Measurements from ENCODE around the gene PKMYT1.

PKMYT1 gene

DNA sequence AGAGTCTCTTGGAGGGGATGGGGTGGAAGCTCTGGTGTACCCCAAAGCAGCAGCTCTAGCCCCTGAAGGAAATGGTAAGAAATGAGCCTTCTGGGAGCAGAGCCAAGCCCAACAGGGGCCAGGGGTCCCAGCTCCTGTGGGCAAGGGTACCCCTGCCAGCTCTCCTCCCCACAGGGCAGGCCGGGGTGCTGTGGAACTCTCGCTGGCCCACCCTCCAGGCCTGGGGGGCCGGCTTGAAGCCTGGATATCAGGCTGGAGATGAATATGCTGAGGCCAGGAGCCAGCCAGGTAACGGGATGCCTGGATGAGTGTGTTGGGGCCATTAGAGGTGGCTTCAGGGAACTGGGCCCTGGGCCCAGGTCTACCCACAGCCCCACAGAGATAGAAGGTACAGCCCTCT is 20.3 kb upstream of the PKMYT1 start:
- DNase-seq: no peak

DNA sequence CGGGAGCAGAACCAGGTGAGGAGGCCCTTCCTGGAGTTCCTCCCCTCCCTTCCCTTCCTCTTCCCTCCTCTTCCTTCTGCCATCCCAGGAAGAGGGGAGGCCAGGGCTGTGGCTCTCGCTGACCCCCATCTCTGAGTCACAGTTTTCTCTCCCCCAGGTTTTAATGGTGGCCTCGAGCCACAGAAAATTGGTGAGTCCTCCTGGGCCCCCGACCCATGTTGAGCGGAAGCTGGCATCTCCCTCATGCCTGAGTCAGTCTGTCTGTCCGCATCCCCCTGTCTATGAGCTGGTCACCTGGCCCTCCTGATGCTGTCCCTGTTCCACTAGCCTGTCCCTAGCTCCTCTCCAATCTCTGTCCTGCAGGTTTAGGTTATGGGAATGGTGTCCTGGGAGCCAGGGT is 19.7 kb upstream of the PKMYT1 start:
- no peak for DNase-seq

DNA sequence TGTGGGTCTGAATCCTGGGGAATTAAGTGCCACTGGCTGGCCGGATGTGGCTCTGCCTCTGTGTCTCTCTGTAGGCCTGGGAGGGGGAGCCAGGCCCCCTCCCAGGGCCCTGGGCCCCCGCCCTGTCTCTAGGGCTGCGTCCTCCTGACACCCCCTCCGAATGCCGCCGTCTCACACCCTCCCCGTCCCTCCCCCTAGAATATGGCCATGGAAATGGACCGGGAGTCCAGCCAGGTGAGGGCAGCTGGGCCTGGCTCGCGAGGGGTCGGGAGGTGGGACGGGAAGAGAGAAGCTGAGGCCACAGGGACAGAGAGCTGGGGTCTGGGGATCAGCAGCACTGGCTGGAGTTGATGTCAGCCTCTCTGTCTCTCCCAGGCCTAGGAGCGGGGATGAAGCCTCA is 16.1 kb upstream of the PKMYT1 start:
- DNase-seq: no peak

DNA sequence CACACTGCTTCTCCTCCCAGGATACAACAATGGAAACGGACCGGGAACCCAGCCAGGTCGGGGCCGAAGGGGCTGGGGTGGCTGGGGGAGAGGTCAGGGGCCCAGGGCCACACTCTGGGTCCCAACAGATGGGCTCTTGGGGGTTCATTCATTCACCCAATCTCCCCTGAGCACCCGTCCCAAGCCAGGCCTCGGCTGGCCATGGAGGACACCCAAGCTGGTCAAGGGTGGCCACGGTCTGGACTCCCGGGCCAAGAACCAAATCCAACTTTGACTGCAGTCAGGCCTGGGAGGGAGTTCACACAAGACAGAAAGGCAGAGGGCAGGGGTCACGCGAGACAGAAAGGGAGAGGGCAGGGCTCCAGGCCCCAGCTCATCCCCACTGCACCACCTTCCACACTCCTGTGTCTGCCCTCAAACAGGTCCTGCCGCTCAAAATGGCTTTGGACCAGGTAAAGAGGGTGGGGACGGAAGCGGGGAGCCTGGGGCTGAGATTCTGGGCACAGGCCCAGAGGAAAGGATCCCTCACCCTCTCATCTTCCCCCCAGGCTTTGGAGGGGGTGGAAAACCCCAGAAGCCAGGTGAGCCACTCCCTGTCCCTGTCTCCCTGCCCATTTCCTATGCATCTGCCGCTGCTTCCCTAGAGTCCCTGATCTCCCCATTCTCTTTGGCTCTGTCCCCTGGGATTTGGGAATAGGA is 12.3 kb upstream of the PKMYT1 start:
- DNase-seq: no peak

DNA sequence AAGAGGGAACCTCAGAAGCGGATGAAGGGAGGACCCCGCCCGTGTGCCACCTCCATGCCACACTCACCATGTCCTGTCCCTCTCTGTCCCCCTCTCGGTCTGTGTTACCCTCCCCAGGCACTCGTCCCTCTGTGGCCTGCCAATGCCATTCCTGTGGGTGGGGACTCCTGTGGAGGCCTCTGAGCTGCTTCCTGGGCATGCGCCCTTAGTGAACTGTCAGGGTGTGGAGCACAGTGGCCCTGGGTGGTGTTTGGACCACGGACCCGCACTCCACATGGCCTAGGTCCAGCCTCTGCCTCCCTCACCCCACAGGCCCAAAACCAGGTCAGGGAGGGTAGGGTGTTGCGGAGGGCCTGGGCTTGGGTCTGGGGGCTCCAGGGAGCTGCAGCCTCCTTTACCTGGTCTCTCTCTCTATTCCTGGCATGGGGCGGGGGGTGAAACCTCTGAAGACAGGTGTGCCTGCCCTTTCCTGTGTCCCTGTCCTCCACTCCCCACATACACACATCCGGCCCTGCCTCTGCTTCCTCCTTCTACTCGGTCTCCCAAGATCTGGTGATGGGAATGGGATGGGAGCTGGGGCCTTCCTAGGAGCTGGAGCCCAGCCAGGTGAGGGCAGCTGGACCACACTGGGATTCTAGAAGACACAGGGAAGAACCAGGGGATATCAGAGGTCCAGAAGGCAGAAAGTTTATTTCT is 11.5 kb upstream of the PKMYT1 start:
- no peak for DNase-seq

DNA sequence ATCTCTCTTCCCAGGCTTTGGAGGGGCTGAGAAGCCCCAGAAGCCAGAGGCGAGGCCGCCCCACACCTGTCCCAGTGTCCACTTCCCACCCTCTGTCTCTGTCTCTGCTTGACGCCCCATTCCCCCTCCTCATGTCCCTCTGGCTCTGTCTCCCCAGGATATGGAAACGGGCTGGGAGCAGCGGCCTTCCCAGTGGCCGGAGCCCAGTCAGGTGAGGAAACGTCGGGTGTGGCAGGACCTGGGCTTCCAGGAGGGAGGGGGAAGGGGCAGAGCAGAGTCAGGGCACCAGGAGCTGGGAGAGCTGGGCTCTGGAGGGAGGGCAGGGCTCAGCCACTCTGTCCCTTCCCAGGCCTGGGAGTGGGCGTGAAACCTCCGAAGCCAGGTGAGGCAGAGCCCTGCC is 10.6 kb upstream of the PKMYT1 start:
- DNase-seq: no peak

DNA sequence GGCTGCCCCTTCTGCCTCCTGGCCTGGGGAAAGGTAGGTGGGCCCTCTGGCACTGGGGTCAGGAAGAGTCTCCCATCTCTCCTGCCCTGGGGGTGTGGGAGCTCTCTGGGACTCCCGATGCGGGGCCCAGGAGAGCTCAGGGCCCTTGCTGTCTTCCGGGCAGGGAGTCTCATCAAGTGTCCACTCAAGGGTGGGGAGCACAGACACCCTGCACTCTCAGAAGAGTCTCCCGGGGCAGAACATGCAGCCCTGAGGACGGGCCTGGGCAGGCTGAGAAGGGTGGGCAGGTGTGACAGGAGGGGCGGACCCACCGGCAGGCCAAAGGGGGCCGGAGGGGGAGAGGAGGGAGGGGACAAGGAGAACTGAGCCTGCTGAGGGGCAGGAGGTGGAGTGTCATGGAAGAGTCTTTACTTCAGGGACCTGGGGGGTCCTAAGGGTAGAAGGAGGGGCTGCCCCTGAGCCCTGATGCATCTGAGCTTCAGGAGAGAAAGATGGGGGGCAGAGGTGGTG is 8.4 kb upstream of the PKMYT1 start:
- no peak for DNase-seq

DNA sequence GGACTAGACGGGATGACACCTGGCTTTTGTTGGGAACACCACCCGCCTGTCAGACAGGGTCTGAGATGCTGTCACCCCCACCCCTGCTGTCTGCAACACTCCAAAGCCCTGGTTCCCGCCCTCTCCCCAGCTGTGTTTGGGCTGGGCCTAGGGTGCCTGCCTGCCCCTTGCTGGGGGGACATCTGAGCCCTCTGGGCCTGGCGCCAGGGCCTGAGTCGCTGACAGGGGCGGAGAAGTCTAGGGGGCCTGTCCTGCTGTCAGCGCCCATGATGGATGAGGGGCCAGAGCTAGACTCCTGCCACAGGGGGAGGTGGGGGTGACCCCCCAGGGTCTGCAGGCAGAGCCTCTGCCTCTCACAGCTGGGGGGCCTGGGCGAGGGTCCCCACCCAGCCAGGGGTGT is 7.6 kb upstream of the PKMYT1 start:
- no peak for DNase-seq

DNA sequence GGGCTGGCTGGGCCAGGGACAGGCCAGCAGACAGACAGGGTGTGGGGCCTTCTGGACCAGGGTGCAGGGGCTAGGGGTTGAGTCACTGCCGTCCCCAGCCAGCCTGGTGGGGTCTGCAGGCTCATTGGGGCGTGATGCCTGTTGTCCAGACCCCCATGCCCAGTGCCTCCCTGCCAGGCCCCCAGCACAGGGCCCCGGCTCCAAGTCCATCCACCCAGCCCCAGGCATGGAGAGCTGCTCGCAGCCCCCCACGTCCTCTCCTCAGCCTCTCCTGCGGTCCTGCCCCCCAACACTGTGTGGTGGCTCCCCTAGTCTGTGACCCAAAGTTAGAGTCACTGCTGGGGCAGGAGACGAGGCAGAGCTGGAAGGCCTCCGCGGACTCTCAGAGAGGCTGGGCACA is 7.0 kb upstream of the PKMYT1 start:
- no peak for DNase-seq

DNA sequence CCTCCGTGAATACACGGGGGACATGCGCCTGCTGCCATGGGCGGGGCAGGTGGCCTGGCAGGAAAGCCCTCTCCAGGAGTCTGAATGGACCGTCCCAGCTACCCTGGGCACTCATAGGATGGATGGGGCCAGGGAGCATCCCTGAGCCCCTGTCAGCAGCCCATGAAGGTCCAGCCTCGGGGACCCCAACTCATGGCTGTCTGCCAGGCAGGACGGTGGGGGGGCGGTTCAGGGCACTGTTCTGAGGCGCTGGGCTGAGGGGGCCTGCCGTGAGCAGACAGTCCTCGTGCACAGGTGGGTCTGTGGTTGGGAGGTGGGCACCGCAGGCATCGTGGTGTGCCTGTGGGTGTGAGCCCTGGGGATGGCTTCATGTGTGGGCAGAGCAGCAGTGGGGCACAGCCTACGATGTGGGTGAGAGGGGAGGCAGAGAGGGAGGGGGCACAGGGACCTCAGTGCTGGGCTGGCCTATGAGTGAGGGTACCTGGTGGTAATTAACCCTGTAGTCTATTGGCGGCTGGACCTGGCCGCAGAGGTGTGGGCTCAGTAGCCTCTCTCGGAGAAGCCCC is 6.5 kb upstream of the PKMYT1 start:
- no peak for DNase-seq

DNA sequence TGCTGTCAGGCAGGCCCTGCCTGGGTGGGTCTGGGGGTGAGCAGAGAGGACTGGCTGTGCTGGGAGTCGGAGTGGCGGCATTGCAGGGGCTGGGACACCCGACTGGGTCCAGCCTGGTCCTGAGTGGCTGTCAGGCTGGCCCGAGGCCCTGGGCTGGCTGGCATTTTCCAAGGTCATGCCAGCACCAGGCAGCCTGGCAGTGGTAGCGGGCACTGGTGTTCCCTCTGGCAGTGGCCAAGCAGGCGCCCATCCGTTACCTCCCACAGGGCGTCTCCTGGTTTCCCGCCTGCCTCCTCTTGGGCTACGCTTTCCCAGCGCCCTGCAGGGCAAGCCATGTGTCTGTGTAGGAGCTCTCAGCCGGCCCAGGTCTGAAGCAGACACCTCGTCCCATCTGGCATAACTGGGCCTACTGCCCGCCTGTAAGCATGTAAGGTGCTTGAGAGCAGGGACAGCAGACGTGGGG is 5.7 kb upstream of the PKMYT1 start:
- peak in 5 of 58 donors; percentile 12 to 37 (median 15) for DNase-seq

DNA sequence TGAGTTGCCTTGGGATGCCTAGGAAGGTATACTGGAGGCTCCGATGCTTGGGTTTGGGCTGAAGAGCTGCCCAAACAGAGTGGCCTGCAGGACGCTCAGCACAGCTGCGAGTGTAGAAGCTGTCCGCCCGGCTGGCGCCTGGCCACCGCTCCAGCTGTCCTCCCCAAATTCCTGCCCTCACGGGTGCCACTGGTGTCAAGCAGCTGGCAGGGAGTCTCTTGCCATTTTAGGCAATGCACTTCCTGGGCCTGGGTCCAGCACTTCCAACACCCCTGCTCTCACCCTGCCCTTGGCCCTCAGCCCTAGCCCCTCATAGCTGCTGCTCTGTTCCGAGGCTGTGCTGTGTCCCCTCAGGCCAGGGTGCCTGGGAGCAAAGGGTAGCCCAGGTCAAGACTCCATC is 5.2 kb upstream of the PKMYT1 start:
- DNase-seq: no peak

DNA sequence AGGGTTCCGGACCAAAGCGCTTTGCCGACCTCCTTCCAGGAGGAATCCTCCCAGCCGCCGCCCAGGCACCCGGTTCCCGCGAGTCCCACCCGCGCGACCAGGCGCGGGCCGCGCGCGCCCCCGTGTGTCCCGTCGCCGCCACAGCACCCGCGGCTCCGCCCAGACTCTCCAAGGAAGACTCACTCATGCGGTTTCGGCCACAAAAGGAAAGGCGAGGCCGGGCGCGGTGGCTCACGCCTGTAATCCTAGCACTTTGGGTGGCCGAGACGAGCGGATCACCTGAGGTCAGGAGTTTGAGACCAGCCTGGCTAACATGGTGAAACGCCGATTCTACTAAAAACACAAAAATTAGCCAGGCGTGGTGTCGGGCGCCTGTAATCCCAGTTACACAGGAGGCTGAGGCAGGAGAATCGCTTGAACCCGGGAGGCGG is 3.5 kb upstream of the PKMYT1 start:
- peak in 54 of 58 donors; percentile 28 to 87 (median 63) for DNase-seq

DNA sequence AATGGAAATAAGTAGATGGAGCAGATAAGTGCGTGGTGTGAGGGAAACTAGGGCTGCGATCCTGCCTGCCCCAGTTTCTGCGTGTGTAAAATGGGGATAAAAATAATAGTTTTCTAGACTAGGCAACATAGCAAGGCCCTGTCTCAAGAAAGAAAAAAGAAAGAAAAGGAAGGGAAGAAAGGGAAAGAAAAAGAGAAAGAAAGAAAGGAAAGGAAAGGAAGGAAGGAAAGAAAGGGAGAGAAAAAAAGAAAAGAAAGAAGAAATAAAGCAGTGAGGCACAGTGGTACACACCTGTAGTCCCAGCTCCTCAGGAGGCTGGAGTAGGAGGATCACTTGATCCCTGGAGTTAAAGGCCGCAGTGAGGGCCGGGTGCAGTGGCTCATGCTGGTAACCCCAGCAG is 2.2 kb upstream of the PKMYT1 start:
- DNase-seq: no peak

DNA sequence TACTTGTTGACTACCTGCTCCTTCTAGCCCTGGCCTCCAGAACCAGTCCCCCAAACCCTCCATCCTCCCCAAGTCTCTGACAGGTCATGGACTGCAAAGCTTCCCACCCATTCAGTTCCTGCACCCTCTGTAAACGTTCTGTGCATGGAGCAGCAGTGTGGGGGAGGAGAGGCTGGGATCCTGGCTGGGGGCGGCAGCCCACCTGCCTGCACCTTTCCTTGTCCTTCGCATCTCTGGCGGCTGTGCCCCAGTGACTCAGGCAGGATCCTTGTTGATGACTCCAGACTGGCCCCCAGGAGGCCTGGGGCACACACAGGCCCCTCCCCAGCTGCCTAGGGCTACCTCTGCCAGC is 1.6 kb upstream of the PKMYT1 start:
- DNase-seq: no peak

DNA sequence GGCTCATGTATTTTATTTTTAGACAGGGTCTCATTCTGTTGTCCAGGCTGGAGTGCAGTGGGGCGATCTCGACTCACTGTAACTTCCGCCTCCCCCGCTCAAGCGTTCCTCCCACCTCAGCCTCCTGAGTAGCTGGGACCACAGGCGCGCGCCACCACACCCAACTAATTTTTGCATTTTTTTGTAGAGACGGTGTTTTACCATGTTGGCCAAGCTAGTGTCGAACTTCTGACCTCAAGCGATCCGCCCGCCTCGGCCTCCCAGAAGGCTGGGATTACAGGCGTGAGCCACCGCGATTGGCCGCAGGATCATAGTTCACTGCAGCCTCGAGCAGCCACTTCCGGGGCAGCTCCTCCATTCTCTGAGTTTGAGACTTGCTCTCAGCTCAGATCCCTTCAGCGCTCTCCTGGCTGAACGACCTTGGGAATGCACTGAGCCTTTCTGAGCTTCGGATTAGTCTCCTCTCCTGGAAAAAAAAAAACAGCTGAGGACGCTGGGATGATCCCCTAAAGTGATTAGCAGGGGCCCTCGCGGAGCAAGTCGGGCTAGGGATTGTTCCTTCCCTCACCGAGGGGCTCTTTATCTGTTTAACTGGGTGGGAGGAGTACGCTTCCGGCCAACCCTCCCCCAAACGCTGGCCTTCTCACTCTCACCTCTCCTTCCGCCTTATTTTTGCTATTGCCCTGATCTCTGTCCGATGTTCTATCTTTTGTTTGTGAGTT is 1.1 kb upstream of the PKMYT1 start:
- DNase-seq: no peak

DNA sequence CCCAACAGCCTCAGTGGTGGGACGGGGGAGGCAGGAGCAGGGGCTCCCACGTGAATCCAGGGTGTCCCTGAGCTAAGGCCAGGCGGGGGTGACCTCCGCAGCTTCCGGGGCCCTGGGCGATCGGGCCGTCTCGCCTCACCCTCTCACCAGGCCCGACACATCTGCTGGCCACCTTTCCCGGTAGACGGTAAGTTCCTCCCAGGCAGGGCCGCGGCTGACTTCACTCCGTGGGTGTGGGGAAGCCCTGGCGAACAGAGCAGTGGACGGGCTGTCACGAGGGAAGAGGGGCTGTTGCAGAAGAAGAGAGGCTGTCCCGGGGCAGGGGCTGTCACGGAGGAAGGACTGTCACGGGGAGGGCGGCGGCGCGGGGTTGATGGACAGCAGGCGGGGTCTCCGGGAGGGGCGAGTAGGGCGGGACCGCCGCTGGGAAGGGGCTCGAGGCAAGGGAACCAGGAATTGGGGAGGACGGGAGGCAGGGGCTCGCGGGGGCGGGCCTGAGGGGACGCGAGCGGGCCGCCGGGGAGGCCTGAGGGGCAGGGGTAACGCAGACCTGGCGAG is 498 bp downstream of the PKMYT1 start:
- no peak for DNase-seq

DNA sequence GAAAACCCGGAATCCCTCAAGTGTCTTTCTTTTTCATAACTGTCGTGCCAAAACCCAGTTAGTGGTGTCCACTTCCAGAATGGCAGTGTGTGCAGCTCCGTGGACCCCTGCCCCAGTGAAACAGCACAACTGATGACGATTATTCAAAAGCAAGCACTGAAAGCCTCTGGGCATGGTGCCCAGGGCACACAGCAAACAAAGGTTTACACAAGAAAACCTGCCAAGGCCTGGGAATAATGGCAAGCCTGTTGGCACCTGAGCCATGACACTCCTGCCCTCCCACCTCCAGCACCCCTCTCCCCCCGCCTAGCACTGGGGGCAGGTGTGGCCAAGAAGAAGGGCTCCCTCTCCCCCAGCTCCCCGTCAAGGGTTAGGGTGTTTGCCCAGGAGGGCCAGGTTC is 2.8 kb downstream of the PKMYT1 start:
- DNase-seq: peak in 31 of 58 donors; percentile 12 to 76 (median 41)

DNA sequence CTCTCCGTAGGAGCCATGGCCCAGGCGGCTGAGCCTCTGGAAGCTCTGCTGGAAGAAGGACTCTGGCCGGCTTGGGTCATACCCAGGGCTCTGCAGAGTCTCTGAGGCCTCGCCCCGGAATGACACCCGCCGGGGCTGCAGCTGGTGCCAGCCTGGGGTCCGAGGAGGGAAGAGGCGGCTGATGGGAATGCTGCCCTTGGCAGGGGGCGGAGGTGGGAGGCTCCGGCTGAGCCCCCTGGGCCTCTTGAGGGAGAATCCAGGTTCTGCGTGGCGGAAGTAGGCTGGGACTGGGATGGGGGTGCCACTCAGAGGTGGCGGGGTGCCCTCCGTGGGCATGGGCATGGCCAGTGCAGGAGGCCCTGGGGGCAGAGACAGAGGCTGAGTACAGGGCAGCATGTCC is 3.6 kb downstream of the PKMYT1 start:
- no peak for DNase-seq

DNA sequence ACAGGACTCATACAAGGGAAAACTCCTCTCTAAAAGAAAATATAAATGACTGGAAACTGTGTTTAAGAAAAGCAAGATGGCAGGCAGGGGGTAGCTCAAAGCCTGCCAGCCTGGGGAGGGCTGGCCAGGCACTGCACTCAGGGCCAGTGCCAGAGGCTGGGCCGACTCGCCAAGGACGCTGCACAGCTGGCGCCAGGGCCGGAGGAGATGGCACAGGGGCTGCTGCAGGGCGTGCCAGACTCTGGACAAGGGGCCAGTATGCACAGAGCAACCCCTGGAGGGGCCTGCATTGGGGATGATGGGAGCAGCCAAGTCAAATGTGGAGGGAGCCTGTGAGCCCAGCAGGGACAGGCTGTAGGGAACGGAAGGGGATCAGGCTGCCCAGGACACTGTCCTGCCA is 4.0 kb downstream of the PKMYT1 start:
- peak in 12 of 58 donors; percentile 3 to 43 (median 24) for DNase-seq

DNA sequence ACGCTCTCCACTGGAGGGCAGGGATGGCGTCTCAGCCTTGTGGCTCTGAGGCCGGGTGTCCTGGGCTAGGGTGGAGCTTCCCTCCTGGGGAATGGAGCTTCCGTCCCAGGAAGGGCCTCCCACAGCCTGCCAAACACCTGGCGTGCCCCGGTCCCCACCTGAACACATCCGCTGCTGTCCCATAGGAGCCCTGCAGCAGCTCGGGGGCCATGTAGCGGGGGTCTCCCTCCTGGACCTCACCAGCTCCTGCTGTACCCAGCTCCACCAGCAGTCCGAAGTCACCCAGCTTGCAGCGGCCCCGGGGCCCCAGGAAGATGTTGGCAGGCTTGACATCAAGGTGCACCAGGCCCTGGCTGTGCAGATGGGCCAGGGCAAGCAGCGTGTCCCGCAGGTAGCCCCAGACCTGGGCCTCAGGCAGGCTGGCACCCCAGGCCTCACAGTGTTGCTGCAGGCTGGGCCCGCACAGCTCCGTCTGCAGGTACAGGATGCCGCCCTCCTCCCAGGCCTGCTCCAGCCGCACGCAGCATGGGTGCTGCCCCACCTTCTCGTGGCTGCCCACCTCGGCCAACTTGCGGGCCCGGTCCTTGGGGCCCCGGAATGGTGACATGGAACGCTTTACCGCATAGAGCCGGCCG is 5.0 kb downstream of the PKMYT1 start:
- no peak for DNase-seq
